Endodermal cell (in vitro differentiated cells): ENCODE results near the gene SHISA9. TPM values are rescaled to one million over a fixed set of nuclear protein-coding genes. Genes with fewer than 3 reads are reported as not detected.
A peak's percentile ranks its signal among the peaks of the same experiment; 100 is the strongest.

Experiments used
- DNase-seq: peaks from one replicate; pipeline ENCODE4 v3.0.0-alpha.2; 2017
- H3K27ac ChIP-seq: 2 replicates; pipeline ENCODE4 v1.5.1; 2013; ENCODE audit warnings: mild to moderate bottlenecking, low read depth, low read length, moderate library complexity
- H3K27me3 ChIP-seq: 2 replicates; pipeline ENCODE4 v1.6.1; 2013; ENCODE audit warnings: mild to moderate bottlenecking, low read length, moderate library complexity; ENCODE audit not compliant: insufficient read depth, control insufficient read depth, poor library complexity, severe bottlenecking
- H3K36me3 ChIP-seq: 2 replicates; pipeline ENCODE4 v1.7.0; 2013; ENCODE audit warnings: mild to moderate bottlenecking, low read length, moderate library complexity; ENCODE audit not compliant: control insufficient read depth, insufficient read depth
- H3K4me1 ChIP-seq: one replicate; pipeline ENCODE4 v1.7.0; 2013; ENCODE audit warnings: low read length; ENCODE audit not compliant: control insufficient read depth, insufficient read depth
- H3K4me3 ChIP-seq: 2 replicates; pipeline ENCODE4 v1.5.1; 2013; ENCODE audit warnings: mild to moderate bottlenecking, low read length, moderate library complexity
- H3K9ac ChIP-seq: 2 replicates; pipeline ENCODE4 v1.6.1; 2013; ENCODE audit warnings: mild to moderate bottlenecking, low read length, moderate library complexity; ENCODE audit not compliant: poor library complexity, severe bottlenecking; ENCODE audit errors: extremely low read depth
- H3K9me3 ChIP-seq: 2 replicates; pipeline ENCODE4 v1.6.1; 2013; ENCODE audit warnings: mild to moderate bottlenecking, low read length, moderate library complexity; ENCODE audit not compliant: control insufficient read depth
- H3K27ac Mint-ChIP-seq: 2 replicates; pipeline ENCODE4 v1.8.0; 2020; ENCODE audit warnings: mixed read lengths
- H3K27me3 Mint-ChIP-seq: 2 replicates; pipeline ENCODE4 v1.8.0; 2021; ENCODE audit warnings: mild to moderate bottlenecking, mixed read lengths; ENCODE audit not compliant: insufficient read depth
- H3K36me3 Mint-ChIP-seq: 2 replicates; pipeline ENCODE4 v1.8.0; 2020; ENCODE audit warnings: low read depth, mixed read lengths
- H3K4me1 Mint-ChIP-seq: 2 replicates; pipeline ENCODE4 v1.8.0; 2020; ENCODE audit warnings: mixed read lengths
- H3K4me3 Mint-ChIP-seq: 2 replicates; pipeline ENCODE4 v1.8.0; 2020; ENCODE audit warnings: mild to moderate bottlenecking, moderate library complexity, mixed read lengths
- H3K9me3 Mint-ChIP-seq: 2 replicates; pipeline ENCODE4 v1.8.0; 2020; ENCODE audit warnings: mild to moderate bottlenecking, mixed read lengths
- CTCF ChIP-seq: fragments of 200-600 bp; sonication (generic); conservative IDR thresholded peaks from 2 replicates; pipeline ENCODE4 v1.5.0; 2021; ENCODE audit warnings: antibody characterized with exemption, mild to moderate bottlenecking
- WGBS, 2 experiments: methylation state at CpG; one replicate each; pipeline versions ENCODE4 v1.1.5 to v1.1.7; 2013; ENCODE audit warnings: missing lambda C conversion rate in 2 of 2, mixed read lengths in 1 of 2; ENCODE audit not compliant: insufficient coverage in 1 of 2, insufficient read length in 1 of 2; 5-methylcytosine and 5-hydroxymethylcytosine counted together
- total RNA-seq, 2 donors: library from RNA; stranded (reverse); fragmentation: NEBNext Ultra II Directional in 1 of 2; extraction: Animal tissue kit (Norgen Biotek cat#: 25700) in 1 of 2; gene quantifications; 2 replicates in 1 of 2; 3 replicates in 1 of 2; pipeline ENCODE4 v1.2.1, GENCODE V29; 2021

SHISA9 gene
- total RNA-seq, 2 donors from 2014 or later, result 5.2 to 27.8 TPM

DNA sequence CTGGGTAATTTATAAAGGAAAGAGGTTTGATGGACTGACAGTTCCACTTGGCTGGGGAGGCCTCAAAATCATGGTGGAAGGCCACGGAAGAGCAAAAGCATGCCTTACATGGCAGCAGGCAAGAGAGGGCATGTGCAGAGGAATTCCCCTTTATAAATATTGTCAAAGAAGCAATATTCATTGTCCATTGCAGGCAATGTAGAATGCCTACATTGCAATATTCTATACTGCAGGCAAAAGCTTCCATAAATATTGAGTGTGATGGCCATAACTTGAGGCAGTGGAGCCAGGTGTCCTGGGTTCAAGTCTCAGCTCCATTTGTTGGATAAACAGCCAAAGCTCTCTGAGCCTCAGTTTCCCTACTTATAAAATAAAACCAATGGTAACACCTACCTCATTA lies 322.3 kb downstream of the SHISA9 start:
- Histone ChIP-seq H3K4me3 (no peak overlapping the region), H3K27ac (no peak overlapping the region), H3K9me3 (peaks cover 21% of the 10 kb centered on the region), H3K9ac (no peak overlapping the region), H3K36me3 (no peaks in the 10 kb centered on the region), H3K27me3 (no peaks in the 10 kb centered on the region), H3K4me1 (no peaks in the 10 kb centered on the region)
- no peak for TF ChIP-seq CTCF
- no peaks in the 10 kb centered on the region for H3K4me1 Mint-ChIP-seq
- DNase-seq, result no peak
- H3K36me3 Mint-ChIP-seq, result peaks cover 16% of the 10 kb centered on the region
- H3K27ac Mint-ChIP-seq, result no peak overlapping the region
- no peak overlapping the region for H3K4me3 Mint-ChIP-seq
- H3K27me3 Mint-ChIP-seq, result no peaks in the 10 kb centered on the region
- WGBS, 2 experiments, result 70 to 100% methylated on average over 1 of the region's 1 CpG
- peaks cover 16% of the 10 kb centered on the region for H3K9me3 Mint-ChIP-seq

DNA sequence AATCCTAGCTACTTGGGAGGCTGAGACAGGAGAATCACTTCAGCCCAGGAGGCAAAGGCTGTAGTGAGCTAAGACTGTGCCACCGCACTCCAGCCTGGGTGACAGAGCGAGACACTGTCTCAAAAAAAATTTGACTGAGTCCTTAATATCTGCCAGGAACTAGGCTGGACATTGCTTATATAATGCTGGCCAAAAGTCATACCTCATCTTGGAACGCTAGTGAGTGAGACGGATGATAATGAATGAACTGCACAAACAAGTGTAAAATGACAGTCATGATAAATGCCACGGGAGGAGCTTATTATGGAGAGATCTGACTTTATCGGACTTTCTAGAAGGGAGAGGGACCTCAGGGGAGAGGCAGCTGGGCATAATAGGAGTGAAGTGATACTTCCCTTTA lies 327.6 kb downstream of the SHISA9 start:
- Mint-ChIP-seq H3K27ac (no peak overlapping the region), H3K4me1 (peaks cover 33% of the 10 kb centered on the region), H3K4me3 (no peak overlapping the region), H3K27me3 (no peaks in the 10 kb centered on the region), H3K9me3 (peaks cover 12% of the 10 kb centered on the region), H3K36me3 (peaks cover 11% of the 10 kb centered on the region)
- TF ChIP-seq CTCF, result no peak
- Histone ChIP-seq H3K27ac (no peak overlapping the region), H3K36me3 (no peaks in the 10 kb centered on the region), H3K9ac (no peak overlapping the region), H3K27me3 (no peaks in the 10 kb centered on the region), H3K9me3 (peaks cover 13% of the 10 kb centered on the region), H3K4me1 (peaks cover 3% of the 10 kb centered on the region), H3K4me3 (no peak overlapping the region)
- no peak for DNase-seq
- WGBS, 2 experiments, result 95 to 96% methylated on average over 6 of the region's 6 CpGs

DNA sequence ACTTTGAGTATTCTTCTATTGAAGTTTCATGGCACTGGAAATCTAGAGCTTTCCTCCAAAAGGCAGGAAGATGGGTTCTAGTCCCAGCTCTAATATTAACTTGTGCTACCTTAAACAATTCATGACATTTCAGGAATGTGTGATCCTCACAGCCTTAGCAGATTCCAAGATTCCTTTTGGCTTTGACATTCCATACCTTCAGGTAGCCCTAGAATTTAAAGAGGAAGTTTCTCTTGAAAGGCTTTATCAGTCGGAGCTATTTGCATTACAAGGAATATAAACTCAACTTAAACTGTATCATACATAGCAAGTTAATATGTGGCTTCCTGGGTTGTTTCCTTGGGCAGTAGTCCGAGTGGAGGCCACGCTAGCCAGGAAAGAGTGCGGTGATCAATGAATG lies 330.0 kb downstream of the SHISA9 start:
- Mint-ChIP-seq H3K4me3 (no peak overlapping the region), H3K27ac (peak overlapping the region; percentile 93), H3K36me3 (peaks cover 22% of the 10 kb centered on the region), H3K27me3 (no peaks in the 10 kb centered on the region), H3K9me3 (peaks cover 13% of the 10 kb centered on the region), H3K4me1 (peaks cover 49% of the 10 kb centered on the region)
- Histone ChIP-seq H3K36me3 (peaks cover 8% of the 10 kb centered on the region), H3K9ac (peak overlapping the region; percentile 62), H3K27ac (peak overlapping the region; percentile 27), H3K4me1 (peaks cover 3% of the 10 kb centered on the region), H3K27me3 (no peaks in the 10 kb centered on the region), H3K4me3 (no peak overlapping the region), H3K9me3 (peaks cover 19% of the 10 kb centered on the region)
- peak; percentile 59 for DNase-seq
- TF ChIP-seq CTCF, result no peak
- WGBS, 2 experiments, result 70 to 84% methylated on average over 2 to 4 of the region's 4 CpGs
